ENCODE data around the gene PPIF.

Gene PPIF

DNA sequence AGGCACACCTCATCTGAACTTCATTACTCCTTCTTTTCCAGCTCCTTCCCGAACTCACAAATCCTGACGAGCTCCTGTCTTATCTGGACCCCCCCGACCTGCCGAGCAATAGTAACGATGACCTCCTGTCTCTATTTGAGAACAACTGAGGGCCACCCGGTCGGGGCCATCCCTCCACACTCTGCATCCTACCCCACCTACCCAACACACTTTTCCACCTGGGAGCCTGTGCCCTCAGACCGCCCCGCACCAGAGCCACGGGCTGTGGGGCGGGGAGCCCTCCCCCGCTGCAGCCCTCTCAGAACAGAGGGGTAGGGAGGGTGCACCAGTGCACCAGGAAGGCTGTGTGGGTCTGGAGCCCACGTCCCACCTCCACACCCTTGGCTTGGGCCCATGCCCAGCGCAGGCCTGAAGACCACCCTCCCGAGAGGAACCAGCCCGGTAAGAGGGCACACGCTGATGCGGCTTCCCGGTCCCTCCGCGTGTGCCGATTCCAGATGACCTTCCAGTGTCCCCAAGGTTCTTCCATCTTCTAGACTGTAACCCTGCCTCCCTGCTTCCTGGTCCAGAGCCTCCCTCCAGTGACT, 34.6 kb upstream of the PPIF start:
- no peak for DNase-seq

DNA sequence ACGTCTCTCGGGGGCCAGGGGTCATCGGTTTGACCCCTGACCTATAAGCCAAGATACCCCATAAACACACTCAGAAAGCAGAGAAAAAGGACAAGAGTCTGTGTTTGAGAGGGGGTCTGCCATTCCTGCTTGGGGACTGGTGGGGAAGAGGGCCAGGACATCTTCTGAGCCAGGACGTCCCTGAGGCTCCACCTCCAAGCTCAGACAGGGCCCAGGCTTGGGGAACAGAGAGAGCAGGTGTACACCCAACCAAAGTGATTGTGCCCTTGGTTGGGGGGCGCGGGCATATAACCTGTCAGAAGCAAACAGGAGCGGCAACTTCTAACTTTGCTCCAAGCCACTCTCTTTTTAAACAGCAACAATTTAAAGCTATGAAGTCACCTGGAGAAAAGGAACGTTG, 33.9 kb upstream of the PPIF start:
- no peak for DNase-seq

DNA sequence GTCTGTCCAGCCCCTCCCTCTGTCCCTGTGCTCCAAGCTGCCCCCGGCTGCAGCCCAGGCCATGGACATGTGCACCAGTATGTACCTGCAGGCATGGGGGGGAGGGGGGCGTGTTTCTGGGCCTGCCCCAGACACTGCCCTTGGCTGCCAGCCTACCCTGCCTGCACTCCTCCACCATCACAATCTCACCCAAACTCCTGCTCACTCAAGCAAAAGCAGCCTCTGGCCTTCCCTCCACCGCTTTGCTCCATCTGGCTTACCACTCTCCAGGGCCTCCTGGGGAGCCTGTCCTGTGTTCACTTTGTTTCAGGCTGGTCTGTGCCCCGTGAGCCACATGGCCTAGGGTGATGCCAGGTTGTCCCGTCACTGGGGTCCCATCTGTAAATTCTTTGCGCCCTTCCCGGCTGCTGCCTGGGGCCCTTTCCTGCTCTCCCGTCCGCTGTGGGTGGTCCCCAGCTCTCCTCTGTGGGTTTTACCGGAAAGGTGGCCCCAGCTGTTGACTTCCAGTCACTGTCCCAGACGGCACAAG, 33.3 kb upstream of the PPIF start:
- DNase-seq = no peak

DNA sequence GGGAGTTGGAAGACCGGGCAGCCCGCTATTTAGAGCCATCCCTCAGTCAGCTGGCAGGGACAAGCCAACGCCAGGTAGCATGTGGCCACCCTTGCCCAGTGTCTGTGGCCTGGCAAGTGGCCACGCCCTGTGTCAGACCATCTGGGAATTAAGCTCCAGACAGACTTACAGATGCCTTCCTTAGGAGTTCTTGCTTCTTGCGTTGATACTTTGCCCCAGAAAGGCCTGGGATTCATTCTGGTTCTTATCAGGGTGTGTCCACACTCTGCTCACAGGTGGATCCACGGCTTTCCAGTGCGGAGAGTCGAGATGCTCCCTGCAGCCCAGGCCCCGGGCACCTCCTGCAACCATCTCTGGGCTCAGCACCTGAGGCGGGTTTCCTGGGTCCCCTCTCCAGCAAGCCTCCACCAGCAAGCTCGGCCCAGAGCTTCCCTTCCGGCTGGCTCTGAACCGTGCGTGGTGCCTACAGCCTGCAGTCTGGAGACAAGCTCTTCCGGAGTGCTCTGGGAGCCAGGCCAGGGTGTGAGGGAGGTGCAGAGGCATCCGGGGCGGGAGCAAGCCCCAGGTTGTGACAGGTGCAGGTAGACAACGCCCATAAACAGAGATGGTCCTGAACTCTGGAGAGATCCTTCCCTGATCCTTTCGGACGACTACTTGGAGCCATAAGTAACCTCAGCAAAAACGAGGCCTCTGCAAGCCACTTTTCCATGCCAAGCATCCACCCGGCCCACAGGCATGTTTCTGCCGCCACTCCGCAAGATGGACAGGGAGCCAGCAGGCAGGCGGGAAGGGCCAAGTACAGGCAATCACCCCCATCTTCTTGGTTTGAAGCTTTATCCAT, 32.3 kb upstream of the PPIF start:
- DNase-seq = no peak

DNA sequence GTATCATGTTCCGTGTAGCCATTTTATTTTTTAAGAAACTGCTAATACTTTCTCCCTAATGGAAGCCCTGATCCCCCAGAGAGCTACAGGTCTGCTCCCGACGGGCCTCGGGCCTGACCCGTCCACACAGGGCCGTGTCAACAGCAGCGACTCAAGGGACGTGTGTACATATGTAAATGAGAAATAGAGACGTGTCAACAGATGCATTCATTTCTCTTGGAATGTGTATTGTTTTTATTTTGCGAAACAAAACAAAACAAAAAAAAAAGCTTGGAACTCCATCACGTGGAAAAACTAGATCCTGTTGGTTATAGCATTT, 31.7 kb upstream of the PPIF start:
- no peak for DNase-seq

DNA sequence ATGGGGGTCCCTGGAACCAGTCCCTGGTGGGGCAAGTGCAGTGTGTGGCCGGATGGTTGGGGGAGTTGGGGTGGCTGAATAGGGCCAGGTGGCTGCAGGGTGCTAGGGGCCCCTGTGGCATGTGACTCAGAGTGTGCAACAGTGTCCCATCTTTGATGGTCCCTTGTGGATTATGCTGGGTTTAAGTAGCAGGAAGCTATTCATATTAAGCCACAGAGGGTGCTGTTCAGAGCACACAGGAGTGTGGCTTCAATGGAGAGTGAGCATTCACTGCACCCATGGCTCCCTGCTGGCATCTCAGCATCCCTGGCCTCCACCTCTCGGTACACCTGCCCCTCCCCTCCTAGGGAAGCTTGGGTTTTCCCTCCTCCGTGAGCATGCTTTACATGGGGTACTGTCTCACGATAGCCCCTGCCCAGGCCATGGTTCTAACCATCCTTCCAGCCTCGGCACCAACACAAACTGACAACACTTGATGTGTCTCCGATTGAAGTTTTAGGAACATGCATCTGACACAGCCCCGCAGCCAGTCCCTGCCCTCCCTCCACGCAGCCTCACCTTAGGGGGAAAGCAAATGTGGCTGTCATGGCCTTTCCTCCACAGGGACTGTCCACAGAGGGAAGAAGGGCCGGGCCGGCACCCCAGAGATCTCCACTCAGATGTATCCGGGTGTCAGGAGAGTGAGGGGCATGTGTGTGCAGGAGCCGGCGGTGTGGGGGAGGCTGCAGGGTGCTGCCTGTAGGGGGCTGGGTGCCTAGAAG, 30.4 kb upstream of the PPIF start:
- DNase-seq = no peak

DNA sequence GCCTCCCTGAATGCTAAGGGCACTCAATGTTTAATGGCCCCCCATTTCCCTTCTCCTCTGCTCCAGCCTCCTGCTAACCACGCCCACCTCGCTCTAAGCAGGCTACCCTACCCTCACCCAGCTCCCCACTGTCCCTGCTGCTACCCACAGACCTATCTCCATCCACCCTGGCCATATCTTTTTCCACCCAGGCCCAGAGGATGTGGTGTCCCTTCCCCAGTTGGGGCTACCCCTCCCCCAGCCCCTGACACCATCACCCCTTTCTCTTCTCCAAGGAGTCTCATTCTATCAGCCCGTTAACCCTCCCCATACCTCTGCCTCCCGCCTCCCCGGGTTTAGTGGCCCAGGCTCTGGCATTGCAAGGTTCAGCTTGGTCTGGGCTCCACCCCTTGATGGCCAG, 28.9 kb upstream of the PPIF start:
- DNase-seq = no peak

DNA sequence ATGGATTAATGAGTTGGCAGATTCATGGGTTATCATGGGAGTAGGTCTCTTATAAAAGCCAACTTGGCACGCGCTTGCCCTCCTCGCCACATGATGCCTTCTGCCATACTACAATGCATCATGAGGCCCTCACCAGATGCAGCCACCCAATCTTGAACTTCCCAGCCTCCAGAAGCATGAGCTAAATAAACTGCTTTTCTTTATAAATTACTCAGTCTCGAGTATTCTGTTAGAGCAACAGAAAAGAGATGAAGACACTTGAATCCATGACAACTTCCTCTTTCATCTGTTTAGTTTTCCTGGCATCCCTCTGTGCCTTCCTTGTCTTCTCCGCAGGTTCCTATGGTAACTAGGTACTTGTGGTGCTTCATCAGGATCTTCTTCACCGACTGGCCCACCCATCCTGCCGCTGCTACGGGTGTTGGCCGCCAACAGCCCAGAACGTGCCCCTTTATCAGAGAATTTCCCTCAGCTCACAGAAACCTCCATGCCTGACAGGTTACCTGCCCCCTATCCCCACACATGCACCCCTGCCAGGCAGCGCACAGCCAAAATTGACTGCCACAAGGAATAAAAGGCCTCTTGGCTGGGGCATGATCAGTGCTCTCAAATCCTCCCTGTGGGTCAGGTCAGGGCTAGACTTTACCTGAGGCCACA, 28.0 kb upstream of the PPIF start:
- no peak for DNase-seq

DNA sequence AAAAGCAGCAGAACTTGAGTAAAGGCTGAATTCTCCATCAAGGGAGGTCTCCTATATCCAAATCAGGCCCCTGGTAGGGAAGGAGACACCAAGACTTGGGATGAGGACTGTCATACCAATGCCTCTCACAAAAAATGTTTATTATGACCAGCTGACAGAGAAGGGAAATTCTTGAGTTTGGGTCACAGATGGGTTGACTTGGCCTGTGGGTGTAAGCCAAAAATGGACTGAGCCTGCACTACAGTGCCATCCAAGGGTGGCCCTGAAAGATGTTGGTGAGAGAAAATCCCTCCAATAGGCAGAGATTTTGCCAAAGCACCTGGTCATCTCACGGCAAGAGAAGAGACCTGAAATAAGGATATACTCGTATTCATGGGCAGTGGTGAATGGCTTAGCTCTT, 27.0 kb upstream of the PPIF start:
- DNase-seq = no peak

DNA sequence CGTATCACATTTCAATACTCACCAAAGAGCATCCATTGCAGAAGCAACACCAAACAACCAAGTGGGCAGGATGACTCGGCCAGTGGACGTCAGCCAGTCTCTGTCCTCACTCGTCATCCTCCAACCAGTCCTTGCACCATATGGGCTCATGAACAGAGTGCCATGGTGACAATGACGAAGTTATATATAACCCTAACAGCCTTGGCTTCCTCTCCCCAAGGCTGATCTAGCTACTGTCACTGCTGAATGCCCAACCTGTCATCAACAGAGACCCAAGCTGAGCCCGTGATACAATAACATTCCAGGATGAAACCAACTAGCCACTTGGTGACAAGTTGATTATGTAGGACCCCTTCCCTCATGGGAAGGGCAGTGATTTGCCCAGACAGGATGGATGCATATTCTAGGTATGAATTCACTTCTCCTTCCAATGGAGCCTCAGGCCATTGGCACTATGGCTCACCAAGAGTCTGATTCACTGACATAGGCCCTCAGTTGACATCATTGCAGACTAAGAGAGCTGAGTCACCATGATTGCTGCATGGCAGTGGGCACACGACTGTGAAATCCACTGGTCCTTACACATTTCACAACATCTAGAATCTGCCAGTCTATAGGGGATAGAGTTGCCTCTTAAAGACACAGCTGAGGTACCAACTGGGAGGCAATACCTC, 26.3 kb upstream of the PPIF start:
- DNase-seq = no peak

DNA sequence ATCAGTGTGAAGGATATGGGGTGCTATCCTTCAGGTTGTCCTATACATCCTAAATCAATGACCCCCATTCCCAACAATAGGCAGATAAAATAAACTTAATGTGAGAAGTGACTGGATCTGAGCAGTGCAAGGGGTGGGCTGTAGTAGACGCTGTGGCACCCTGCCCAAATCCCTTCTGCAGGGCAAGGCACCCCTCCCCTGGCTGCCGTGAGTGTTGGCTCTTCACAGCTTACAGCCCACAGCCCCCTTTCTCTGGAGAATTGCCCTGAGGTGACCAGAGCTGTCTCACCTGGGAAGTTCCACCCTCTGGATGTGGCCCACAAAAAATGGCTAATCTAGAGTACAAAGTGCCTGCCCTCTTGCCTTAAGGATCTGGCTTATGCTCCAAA, 25.8 kb upstream of the PPIF start:
- DNase-seq = no peak

DNA sequence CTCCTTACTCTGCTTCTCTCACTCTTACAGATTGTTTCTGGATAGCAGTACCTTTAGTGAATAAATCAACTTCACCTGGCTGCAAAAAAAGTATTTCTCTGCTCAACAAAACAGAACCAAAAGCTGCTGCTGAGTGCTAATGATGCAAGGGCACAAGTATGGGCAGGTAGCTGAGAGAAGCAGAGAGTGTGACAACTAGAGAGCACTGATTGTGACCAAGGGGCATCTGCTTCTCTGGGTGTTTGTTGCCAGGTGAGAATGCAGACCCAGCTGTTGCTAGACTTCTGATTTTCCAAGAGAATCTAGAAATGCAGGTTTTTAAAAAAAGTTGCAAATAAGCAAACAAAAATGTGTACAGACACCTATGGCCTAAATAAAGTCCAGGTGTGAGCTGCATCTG, 25.3 kb upstream of the PPIF start:
- no peak for DNase-seq

DNA sequence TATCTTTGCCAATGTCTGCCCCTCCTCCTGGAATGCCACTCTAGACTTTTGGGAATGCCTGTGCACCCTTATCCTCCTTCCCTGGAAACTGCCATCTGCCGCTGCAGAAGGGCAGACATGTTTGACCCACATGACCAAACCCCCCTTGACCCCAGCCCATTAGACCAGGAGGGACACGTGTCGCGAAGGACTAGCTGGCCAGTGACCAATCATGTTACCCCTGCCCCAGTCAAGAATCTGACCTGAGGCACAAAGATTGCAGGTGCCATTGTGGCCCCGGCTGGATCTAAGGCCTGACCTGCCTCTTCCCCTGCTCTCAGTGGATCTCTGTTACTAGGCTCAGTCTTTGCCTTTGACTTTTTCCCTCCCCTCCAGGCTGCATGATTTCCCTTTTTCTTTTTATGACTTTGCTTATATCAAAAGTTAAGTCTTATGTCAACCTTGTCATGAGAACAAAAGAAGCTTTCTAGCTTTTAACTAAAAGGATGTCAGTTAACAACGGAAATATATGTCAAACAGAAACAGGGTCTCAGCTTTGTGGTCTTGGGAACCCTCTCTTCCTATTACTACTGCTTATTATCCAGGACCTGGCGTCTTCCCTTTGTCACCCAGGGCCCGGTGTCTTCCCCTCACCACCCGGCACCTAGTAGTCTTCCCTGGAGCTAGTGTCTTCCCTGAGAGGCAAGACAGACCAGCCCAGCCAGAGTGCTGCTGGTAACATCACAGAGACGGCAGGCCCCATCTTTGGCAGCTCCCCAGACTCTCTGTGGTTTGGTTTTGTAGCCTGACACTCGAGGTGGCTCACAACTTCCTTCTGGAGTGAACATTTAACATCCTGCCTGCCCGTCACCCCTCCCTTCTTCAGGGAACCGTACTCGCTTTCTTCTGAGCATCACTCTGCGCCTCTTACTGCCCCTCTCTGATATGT, 24.4 kb upstream of the PPIF start:
- no peak for DNase-seq

DNA sequence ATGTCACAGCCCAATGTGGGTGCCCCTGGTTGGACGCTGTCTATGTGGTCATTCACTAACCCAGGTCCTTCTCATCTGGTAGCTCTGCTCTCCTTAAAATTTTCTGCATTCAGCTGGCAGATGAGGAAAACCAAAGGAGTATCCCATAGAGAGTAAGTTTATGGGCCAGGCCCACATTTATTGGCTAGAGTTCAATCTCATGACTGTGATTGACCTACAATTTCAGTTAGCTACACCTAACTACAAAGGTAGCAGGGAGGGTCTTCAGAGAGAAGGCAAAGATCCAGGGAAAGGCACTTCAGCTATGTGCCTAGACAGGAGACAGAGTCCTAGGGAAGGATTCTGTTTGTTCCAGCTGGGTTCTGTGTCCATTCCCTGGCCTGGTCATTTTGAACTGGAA, 23.7 kb upstream of the PPIF start:
- DNase-seq = no peak

DNA sequence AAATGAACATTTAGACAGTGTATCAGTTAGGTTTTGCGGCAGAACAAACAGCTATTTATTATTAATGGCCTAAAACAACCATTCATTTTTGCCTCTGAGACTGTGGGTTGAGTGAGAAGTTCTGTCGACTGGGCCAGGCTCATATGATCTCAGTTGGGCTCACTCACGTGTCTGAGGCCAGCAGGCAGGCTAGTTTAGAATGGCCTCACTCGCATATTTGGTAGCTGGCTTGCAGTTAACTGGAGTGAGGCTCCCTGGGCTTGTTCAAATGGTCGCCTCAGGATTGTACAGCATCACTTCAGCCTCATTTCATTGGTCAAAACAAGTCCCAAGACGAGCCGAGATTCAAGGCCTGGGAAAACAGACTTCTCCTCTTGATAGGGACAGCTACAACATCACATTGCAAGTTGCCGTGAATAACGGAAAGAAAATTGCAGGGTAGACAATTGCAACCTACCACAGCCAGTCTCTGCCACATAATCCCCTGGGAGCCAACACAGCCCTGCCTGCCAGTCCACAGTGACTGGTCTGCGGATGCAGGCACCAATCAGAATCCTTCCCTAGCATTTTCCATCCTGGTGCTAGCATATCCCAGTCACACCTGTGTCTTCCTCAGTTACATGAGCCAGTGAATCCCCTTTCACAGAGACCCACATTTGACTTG, 23.1 kb upstream of the PPIF start:
- DNase-seq = no peak

DNA sequence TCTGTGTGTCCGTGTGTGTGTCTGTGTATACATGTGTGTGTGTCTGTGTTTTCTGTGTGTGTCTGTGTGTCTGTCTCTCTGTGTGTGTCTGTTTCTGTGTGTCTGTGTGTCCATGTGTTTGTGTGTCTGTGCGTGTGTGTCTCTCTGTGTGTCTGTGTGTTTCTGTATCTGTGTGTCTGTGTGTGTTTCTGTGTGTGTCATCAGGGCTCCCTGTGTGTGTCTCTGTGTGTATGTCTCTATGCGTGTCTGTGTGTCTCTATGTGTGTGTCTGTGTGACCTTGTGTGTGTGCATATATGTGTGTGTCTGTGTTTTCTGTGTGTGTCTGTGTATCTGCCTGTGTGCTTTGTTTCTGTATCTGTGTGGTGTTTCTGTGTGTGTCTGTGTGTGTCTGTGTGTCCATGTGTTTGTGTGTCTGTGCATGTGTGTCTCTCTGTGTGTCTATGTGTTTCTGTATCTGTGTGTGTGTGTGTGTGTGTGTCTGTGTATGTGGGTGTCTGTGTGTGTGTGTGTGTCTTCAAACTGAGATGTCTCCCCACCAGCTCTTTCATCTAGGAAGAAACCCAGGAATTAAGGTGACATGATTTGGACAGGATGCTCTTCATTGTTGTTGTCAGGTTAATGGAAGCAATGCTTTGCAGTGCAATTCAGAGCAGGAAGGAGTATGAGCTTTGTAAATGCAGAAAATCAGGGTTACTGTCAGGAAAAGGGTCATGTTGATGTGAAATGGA, 20.7 kb upstream of the PPIF start:
- DNase-seq = no peak

DNA sequence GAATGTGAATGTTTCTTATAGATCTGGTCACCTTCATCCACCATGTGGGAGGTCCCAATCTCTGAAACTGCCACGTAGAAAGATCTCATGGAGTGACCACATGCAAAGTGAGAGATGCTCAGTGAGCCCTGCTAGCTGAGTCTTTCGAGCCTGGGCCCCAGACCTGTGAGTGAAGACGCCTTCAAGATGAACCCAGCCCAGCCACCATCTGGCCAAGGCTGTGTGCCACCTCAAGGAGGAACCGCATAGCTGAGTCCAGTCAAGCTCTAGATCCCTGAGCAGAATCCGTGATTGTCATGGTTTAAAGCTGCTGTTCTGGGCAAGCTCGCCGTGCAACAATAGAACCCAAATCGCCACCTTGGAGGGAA, 20.2 kb upstream of the PPIF start:
- DNase-seq = no peak

DNA sequence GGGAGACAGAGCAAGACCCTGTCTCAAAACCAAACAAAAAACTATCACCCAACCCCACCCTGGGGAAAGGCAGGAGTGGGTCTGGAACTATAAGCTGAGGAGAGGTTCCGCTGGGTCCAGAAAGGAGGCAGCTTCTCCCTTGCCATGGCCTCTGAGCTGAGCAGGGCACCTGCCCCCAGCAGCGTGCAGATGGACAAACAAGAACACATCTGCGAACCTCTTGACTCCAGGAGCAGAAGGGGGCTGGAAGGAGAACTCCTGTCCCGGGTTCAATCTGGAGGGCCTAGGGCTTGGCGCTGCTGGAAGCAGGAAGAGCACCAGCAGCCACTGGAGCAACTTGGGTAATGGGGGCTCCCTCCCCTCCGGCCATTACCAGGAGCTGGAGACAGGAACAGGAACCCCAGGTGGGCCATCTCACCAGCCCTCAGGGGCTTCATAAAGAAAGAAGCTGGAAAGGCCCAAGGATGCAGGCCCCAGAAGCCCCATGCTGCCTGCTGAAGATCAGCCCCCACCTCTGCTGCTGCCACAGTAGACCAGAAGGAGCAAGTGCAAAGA, 19.0 kb upstream of the PPIF start:
- no peak for DNase-seq

DNA sequence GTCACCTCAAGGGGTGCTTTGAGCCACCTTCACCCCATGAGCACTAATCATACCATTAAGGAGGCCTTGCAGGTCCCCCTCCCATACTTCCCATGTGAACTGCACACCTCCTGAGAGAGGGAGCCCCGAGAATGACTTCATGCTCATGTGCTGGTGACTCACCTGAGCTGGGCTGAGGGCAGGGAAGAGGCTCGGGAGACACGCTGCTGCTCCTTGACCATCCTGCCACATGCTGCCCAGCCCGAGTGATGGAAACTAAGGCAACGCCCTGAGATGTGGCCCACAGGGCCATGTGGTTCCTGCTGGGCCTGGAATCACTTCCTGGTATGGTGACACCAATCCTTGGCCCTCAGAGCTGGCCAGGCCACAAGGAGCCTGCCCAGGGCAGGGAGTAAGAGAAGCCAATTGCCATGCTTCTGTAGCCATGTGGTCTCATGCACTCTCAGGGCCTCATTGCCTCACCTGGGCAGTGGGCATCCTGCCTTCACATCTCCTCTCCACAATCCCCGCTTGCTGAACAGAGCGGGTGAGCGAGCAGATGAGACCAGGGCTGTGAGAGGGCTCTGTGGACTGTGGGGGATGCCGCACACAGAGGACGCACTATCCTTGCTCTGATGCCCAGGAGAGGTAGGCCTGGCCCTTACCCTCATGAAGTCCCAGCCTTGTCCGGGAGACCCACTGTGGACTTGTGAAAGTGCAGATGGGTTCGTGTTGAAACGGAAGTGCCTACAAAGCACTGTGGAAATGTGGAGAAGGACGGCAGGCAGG, 18.3 kb upstream of the PPIF start:
- no peak for DNase-seq

Data from right kidney (tissue), 1 donor.